H1 (cell line): Measurements from ENCODE around the gene ASCC2. TPM values are rescaled to one million over a fixed set of nuclear protein-coding genes. Genes with fewer than 3 reads are reported as not detected.

Experiments
- CREB1 ChIP-seq: IDR thresholded peaks from 2 replicates; pipeline ENCODE4 v1.6.1; 2012; ENCODE audit warnings: inconsistent platforms
- GABPA ChIP-seq: IDR thresholded peaks from 2 replicates; pipeline ENCODE4 v1.6.1; 2011; ENCODE audit warnings: mild to moderate bottlenecking, low read length, moderate library complexity, borderline replicate concordance; ENCODE audit not compliant: insufficient read depth
- RAD21 ChIP-seq, 2 experiments: IDR thresholded peaks in 1 of 2; conservative IDR thresholded peaks in 1 of 2; 2 replicates each; pipeline ENCODE4 v1.6.1; 2011; ENCODE audit warnings: low read depth in 2 of 2, low read length in 2 of 2, improper control_type of control experiment in 1 of 2, inconsistent platforms in 1 of 2, mild to moderate bottlenecking in 1 of 2, moderate library complexity in 1 of 2
- ZNF274 ChIP-seq: IDR thresholded peaks from 2 replicates; pipeline ENCODE4 v1.7.0; 2012; ENCODE audit warnings: low read length, borderline replicate concordance; ENCODE audit errors: extremely low read depth
- polyA plus RNA-seq, 7 experiments: library from polyadenylated mRNA; depleted of rRNA in 3 of 7; stranded (reverse) in 5 of 7; unstranded in 2 of 7; fragments of >200 nt in 5 of 7; fragments of 200-250 nt in 2 of 7; gene quantifications; 1 replicate in 5 of 7; 2 replicates in 1 of 7; 4 replicates in 1 of 7; pipeline versions ENCODE4 v1.2.1 to v1.2.3, GENCODE V29; 2011 to 2013; ENCODE audit warnings: missing spikeins in 2 of 7, mixed read lengths in 2 of 7
- total RNA-seq: library from RNA; stranded (reverse); fragmentation: NEBNext Ultra II Directional; extraction: Animal tissue kit (Norgen Biotek cat#: 25700); gene quantifications from 2 replicates; pipeline ENCODE4 v1.2.1, GENCODE V29; 2021
- TF ChIP-seq, protein P1 (sequence below): fragments of 300-600 bp; sonication (generic); IDR thresholded peaks from 2 replicates; pipeline ENCODE4 v1.7.1; 2012; ENCODE audit warnings: low read length, moderate library complexity, mild to moderate bottlenecking, inconsistent platforms; ENCODE audit not compliant: insufficient replicate concordance
- TF ChIP-seq, protein P2 (sequence below): IDR thresholded peaks from 2 replicates; pipeline ENCODE4 v1.6.1; 2012; ENCODE audit warnings: inconsistent platforms

The ASCC2 gene
- total and polyA plus RNA-seq, 2 of the 8 experiments (the other 6 are each of a cell fraction or from before 2014, with no cell fraction given), result 35.0 to 35.8 TPM

DNA sequence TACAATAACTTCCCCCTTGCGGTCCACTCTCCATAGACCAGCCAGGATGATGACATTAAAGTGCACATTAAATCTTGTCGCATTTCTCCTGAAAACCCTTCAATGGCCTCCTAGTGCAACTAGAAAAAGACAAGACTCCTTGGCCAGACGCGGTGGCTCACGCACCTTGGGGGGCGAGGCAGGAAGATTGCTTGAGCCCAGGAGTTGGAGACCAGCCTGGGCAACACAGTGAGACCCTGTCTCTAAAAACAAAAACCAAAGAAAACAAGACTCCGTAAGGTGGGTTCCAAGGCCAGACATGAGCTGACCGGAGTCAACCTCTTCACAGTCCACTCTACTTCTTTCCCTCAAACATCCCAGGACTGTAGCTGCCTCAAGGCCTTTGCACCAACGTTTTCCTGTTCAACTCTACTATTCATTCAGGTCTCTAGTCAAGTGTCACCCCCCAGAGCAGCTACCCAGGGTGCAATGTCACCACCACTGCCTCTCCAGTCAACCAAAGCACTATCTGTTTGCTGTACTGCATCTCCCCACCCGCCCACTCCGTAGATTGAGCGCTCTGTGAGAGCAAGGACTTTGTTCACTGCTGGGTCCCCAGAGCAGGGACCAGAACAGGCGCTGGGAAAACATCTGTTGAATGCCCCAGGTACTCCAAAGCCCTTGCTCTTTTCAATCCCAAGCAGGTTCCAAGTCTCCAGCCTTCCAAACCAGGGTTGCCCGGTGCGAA lies 72.0 kb downstream of the ASCC2 start (continued):
- TF ChIP-seq, protein P1, sequence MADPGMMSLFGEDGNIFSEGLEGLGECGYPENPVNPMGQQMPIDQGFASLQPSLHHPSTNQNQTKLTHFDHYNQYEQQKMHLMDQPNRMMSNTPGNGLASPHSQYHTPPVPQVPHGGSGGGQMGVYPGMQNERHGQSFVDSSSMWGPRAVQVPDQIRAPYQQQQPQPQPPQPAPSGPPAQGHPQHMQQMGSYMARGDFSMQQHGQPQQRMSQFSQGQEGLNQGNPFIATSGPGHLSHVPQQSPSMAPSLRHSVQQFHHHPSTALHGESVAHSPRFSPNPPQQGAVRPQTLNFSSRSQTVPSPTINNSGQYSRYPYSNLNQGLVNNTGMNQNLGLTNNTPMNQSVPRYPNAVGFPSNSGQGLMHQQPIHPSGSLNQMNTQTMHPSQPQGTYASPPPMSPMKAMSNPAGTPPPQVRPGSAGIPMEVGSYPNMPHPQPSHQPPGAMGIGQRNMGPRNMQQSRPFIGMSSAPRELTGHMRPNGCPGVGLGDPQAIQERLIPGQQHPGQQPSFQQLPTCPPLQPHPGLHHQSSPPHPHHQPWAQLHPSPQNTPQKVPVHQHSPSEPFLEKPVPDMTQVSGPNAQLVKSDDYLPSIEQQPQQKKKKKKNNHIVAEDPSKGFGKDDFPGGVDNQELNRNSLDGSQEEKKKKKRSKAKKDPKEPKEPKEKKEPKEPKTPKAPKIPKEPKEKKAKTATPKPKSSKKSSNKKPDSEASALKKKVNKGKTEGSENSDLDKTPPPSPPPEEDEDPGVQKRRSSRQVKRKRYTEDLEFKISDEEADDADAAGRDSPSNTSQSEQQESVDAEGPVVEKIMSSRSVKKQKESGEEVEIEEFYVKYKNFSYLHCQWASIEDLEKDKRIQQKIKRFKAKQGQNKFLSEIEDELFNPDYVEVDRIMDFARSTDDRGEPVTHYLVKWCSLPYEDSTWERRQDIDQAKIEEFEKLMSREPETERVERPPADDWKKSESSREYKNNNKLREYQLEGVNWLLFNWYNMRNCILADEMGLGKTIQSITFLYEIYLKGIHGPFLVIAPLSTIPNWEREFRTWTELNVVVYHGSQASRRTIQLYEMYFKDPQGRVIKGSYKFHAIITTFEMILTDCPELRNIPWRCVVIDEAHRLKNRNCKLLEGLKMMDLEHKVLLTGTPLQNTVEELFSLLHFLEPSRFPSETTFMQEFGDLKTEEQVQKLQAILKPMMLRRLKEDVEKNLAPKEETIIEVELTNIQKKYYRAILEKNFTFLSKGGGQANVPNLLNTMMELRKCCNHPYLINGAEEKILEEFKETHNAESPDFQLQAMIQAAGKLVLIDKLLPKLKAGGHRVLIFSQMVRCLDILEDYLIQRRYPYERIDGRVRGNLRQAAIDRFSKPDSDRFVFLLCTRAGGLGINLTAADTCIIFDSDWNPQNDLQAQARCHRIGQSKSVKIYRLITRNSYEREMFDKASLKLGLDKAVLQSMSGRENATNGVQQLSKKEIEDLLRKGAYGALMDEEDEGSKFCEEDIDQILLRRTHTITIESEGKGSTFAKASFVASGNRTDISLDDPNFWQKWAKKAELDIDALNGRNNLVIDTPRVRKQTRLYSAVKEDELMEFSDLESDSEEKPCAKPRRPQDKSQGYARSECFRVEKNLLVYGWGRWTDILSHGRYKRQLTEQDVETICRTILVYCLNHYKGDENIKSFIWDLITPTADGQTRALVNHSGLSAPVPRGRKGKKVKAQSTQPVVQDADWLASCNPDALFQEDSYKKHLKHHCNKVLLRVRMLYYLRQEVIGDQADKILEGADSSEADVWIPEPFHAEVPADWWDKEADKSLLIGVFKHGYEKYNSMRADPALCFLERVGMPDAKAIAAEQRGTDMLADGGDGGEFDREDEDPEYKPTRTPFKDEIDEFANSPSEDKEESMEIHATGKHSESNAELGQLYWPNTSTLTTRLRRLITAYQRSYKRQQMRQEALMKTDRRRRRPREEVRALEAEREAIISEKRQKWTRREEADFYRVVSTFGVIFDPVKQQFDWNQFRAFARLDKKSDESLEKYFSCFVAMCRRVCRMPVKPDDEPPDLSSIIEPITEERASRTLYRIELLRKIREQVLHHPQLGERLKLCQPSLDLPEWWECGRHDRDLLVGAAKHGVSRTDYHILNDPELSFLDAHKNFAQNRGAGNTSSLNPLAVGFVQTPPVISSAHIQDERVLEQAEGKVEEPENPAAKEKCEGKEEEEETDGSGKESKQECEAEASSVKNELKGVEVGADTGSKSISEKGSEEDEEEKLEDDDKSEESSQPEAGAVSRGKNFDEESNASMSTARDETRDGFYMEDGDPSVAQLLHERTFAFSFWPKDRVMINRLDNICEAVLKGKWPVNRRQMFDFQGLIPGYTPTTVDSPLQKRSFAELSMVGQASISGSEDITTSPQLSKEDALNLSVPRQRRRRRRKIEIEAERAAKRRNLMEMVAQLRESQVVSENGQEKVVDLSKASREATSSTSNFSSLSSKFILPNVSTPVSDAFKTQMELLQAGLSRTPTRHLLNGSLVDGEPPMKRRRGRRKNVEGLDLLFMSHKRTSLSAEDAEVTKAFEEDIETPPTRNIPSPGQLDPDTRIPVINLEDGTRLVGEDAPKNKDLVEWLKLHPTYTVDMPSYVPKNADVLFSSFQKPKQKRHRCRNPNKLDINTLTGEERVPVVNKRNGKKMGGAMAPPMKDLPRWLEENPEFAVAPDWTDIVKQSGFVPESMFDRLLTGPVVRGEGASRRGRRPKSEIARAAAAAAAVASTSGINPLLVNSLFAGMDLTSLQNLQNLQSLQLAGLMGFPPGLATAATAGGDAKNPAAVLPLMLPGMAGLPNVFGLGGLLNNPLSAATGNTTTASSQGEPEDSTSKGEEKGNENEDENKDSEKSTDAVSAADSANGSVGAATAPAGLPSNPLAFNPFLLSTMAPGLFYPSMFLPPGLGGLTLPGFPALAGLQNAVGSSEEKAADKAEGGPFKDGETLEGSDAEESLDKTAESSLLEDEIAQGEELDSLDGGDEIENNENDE, result no peak
- TF ChIP-seq, protein P2, sequence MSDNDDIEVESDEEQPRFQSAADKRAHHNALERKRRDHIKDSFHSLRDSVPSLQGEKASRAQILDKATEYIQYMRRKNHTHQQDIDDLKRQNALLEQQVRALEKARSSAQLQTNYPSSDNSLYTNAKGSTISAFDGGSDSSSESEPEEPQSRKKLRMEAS, result no peak
- TF ChIP-seq GABPA (no peak), CREB1 (no peak), ZNF274 (no peak), RAD21 (IDR thresholded peaks at IDR 0.05 in 1 of 2, conservative IDR thresholded peaks at IDR 0.05 in 1 of 2; ENCODE audit: low read depth in 2 of 2, low read length in 2 of 2) (no peak)
